H54 (cell line): ENCODE data around the gene TRIM75.

ENCODE experiments used
- DNase-seq: peaks from one replicate; pipeline ENCODE4 v3.0.0; 2011; ENCODE audit warnings: low spot score, mixed read lengths; ENCODE audit not compliant: insufficient read length
- FAIRE-seq: peaks from 3 replicates; lab custom pipeline; 2011; peaks lifted over from hg19 to GRCh38; lab: Jason Lieb, UNC
- POLR2A ChIP-seq: IDR thresholded peaks from 2 replicates; pipeline ENCODE4 v1.6.1; 2011; ENCODE audit warnings: low read depth, mild to moderate bottlenecking, low read length

TRIM75 gene

DNA sequence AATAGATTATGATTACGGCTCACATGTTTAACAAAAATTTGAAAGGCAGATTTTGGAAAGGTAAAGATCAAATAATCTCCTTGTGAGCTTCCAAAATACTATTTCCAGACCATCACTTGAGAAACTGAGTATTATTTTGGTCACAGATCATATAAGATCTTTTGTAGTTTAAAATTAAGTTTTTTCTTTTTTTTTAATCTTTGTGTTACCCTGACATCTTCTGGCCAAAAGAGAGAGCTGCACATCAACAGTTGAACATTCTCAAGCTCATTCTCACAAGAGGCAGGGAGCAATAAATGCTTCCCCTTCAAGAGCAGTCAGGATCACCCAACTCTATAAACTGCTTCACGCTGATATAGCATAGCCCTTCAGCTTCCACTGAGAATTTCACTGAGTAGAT lies 43.1 kb downstream of the TRIM75 start:
- FAIRE-seq (no peak), DNase-seq (no peak)
- no peak for TF ChIP-seq POLR2A

DNA sequence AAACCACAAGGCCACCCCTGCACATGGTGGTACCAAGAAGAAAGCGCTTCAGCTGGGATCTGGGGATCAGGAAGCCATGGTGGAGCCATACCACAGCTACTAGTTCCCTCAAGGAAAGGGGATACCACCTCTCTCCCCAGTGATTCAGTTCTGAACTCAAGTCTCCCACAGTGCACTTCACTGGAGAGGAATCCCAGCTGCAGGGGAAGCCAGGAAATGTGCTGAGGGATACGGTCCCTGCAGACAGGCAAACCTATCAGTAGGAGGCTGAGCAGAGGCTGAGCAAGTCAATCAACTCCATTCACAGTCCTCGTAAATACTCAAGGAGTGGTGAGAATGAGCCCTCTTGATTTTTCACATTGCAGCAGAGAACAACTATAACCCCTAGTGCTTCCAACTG lies 48.0 kb downstream of the TRIM75 start:
- DNase-seq (no peak), FAIRE-seq (no peak)
- no peak for TF ChIP-seq POLR2A

DNA sequence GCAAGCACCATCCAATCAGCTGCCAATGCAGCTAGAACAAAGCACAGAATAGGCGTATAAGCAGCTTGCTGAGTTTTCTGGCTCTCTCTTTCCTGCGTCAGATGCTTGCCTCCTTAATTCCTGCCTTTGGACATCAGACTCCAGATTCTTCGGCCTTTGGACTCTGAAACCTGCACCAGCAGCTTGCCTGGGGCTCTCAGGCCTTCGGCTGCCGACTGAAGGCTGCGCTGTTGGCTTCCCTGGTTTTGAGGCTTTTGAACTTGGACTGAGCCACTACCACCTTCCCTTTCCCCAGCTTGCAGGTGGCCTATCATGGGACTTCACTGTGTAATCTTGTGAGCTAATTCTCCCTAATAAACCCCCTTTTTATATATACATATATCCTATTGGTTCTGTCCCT lies 52.9 kb downstream of the TRIM75 start:
- DNase-seq = no peak
- no peak for TF ChIP-seq POLR2A
- FAIRE-seq = no peak
